Progenitor cell of endocrine pancreas (in vitro differentiated cells): ENCODE results near the gene DDX41. TPM values are rescaled to one million over a fixed set of nuclear protein-coding genes. Genes with fewer than 3 reads are reported as not detected.

Experiments
- DNase-seq: peaks from one replicate; pipeline ENCODE4 v3.0.0; 2021; ENCODE audit warnings: low spot score; ENCODE audit not compliant: unreplicated experiment
- H3K27ac Mint-ChIP-seq: 2 replicates; pipeline ENCODE4 v1.8.0; 2021; ENCODE audit warnings: mild to moderate bottlenecking, moderate library complexity, mixed read lengths
- H3K27me3 Mint-ChIP-seq: 2 replicates; pipeline ENCODE4 v1.8.0; 2021; ENCODE audit warnings: mixed read lengths
- H3K36me3 Mint-ChIP-seq: 2 replicates; pipeline ENCODE4 v1.8.0; 2022; ENCODE audit warnings: mixed read lengths; ENCODE audit not compliant: insufficient read depth
- H3K4me1 Mint-ChIP-seq: 2 replicates; pipeline ENCODE4 v1.8.0; 2021; ENCODE audit warnings: low read depth, mixed read lengths
- H3K4me3 Mint-ChIP-seq: 2 replicates; pipeline ENCODE4 v1.8.0; 2021; ENCODE audit warnings: low read depth, mild to moderate bottlenecking, moderate library complexity, mixed read lengths
- H3K9me3 Mint-ChIP-seq: 2 replicates; pipeline ENCODE4 v1.8.0; 2021; ENCODE audit warnings: low read depth, mixed read lengths
- total RNA-seq: library from RNA; stranded (reverse); gene quantifications from 2 replicates; pipeline ENCODE4 v1.2.1, GENCODE V29; 2021
- TF ChIP-seq, protein P1 (sequence below): fragments of 200-600 bp; sonication (generic); IDR thresholded peaks from one replicate; pipeline ENCODE4 v1.5.0; 2021; ENCODE audit warnings: antibody characterized with exemption, mild to moderate bottlenecking; ENCODE audit not compliant: unreplicated experiment

DDX41 gene
- total RNA-seq, 1 donor from 2014 or later: 93.1 TPM

DNA sequence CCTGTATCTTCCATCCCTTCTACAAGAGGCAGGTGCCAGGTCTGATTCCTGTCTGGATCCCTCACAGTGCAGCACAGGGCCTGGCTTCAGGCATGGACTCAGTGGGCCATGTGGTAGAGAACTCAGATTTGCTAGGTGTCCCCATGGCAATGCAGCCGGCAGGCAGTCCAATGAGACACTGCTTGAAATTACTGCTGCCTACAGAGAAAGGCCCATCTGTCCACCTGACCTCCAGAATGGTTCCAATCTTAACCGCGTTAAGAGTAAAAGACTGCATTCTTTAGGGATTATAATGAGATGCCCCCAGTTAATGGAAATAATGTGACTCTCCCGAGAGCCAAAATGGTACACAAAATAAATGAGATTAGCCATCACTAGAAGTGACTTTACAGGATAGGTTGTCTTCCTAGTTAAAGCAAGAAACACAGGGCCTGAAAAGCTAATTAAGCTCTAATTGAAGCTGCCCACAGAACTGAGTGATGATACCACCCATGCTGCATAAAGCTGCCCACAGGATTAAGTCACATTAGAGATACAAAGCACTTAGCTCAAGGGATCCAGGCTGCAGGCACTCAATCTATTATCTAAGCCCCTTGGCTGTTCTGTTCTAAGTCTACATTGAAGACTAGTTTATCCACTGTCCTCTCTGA, 26.2 kb upstream of the DDX41 start:
- no peak for DNase-seq
- Mint-ChIP-seq H3K4me1 (peaks cover 14% of the 10 kb centered on the region), H3K27ac (peak overlapping the region; percentile 26), H3K4me3 (no peak overlapping the region), H3K27me3 (no peaks in the 10 kb centered on the region), H3K9me3 (no peaks in the 10 kb centered on the region), H3K36me3 (peaks cover 7% of the 10 kb centered on the region)
- TF ChIP-seq, protein P1, sequence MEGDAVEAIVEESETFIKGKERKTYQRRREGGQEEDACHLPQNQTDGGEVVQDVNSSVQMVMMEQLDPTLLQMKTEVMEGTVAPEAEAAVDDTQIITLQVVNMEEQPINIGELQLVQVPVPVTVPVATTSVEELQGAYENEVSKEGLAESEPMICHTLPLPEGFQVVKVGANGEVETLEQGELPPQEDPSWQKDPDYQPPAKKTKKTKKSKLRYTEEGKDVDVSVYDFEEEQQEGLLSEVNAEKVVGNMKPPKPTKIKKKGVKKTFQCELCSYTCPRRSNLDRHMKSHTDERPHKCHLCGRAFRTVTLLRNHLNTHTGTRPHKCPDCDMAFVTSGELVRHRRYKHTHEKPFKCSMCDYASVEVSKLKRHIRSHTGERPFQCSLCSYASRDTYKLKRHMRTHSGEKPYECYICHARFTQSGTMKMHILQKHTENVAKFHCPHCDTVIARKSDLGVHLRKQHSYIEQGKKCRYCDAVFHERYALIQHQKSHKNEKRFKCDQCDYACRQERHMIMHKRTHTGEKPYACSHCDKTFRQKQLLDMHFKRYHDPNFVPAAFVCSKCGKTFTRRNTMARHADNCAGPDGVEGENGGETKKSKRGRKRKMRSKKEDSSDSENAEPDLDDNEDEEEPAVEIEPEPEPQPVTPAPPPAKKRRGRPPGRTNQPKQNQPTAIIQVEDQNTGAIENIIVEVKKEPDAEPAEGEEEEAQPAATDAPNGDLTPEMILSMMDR: no peak

DNA sequence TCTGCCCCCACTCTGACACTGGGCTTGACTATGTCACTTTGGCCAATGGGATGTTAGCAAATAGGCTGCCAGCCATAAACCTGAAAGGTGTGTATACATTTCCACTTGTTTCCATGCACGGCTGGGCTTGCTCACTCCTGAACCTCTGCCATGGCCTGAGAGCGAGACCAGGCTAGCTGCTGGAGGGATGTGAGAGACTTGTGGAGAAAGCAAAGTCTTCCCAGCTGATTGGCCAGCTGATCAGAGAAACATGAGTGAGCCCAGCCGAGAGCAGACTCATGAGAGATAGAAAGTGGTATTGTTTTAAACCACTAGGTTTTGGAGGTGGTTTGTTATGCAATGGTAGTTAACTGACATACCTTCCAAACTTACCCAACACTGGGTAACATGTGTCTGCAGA, 23.7 kb upstream of the DDX41 start:
- H3K4me1 Mint-ChIP-seq: peaks cover 1% of the 10 kb centered on the region
- DNase-seq: no peak
- no peak overlapping the region for H3K27ac Mint-ChIP-seq
- TF ChIP-seq, protein P1: no peak
- no peaks in the 10 kb centered on the region for H3K27me3 Mint-ChIP-seq
- peaks cover 11% of the 10 kb centered on the region for H3K36me3 Mint-ChIP-seq
- H3K4me3 Mint-ChIP-seq: no peak overlapping the region
- H3K9me3 Mint-ChIP-seq: no peaks in the 10 kb centered on the region

DNA sequence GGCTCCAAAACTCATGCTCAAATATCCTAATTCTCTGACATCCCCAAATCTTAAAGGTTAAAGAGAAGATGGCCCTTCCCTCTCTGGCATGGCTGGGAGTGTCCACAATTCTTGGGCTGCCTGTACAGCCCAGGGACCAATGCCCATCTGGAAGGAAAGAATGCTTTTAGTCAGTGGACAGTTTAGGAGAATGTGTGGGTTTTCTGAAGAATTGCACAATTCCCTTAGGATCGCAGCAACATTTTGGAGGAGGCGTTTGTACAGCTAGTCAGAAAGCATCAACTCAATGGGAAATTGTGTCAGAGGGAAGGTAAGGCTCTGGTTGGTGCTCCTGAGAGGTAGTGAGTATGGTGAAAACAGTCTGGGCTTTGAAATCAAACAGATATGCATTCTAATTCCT, 22.6 kb upstream of the DDX41 start:
- TF ChIP-seq, protein P1: no peak
- no peak for DNase-seq
- no peak overlapping the region for H3K4me3 Mint-ChIP-seq
- peaks cover 1% of the 10 kb centered on the region for H3K4me1 Mint-ChIP-seq
- H3K27ac Mint-ChIP-seq: no peak overlapping the region
- H3K9me3 Mint-ChIP-seq: no peaks in the 10 kb centered on the region
- no peaks in the 10 kb centered on the region for H3K27me3 Mint-ChIP-seq
- peaks cover 11% of the 10 kb centered on the region for H3K36me3 Mint-ChIP-seq

DNA sequence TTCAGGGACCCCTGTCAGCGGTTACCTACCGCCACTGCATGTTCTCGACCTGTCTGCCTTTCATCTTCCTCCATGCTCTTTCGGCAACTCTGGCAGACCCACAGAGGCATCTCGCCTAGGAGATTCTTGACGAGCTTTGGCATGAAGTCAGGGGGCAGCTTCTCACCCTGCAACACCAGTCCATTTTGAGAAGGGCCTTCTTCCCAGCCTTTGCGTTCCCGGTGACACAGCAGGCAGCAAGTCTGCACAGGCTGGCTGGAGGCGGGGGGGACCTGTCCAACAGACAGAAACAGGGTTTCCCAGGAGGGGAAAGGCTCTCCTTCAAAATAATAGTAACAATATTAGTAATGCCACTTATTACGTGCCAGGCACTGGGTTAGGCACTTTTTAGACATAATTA, 22.1 kb upstream of the DDX41 start:
- peaks cover 1% of the 10 kb centered on the region for H3K4me1 Mint-ChIP-seq
- H3K9me3 Mint-ChIP-seq: no peaks in the 10 kb centered on the region
- no peak overlapping the region for H3K27ac Mint-ChIP-seq
- H3K4me3 Mint-ChIP-seq: no peak overlapping the region
- TF ChIP-seq, protein P1: no peak
- no peaks in the 10 kb centered on the region for H3K27me3 Mint-ChIP-seq
- H3K36me3 Mint-ChIP-seq: peaks cover 12% of the 10 kb centered on the region
- DNase-seq: no peak

DNA sequence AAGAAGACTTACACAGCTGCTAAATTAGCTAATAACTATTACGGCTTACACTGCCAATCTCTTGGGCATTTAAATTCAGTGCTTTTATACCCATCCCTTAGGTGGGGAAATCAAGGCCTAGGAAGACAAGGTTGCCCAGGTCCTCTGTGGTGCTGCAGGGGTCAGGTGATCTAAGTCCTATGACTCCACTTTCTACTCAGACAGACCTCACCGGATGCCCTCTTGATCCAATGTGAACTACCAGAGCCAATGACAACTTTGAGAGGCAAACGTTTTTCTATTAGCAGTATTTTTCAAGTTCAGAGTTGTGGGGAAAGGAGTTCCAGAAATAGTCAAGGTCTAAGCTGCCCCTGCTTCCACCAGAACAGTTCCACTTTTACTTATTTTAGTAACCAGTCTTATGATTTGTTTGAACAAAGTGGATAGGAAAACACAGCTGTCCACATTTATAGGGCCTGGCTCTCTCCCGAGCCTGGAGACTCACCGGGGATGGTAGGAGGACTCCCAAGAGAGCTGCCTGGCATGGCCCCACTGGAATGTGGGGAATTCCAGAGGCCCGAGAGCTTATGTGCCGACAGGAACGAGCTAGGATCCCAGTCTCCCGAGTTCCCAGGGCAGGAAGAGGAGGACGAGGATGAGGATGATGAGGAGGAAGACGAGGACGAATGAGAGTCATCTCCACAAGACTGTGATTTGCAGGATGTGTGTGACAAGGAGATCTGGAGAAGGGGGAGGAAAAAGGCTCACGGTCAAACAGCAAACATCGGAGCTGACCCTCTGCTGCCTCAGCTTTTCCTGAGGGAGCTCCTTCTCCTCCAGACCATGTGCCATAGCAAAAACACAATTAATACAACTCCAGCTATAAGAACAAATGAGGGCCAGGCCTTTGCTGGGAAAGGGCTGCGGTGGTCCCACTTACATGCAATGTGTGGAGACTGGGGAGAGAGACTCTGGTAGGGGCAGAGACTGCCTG, 20.9 kb upstream of the DDX41 start:
- Mint-ChIP-seq H3K4me3 (no peak overlapping the region), H3K9me3 (no peaks in the 10 kb centered on the region), H3K27ac (no peak overlapping the region), H3K27me3 (no peaks in the 10 kb centered on the region), H3K4me1 (peaks cover 1% of the 10 kb centered on the region), H3K36me3 (peaks cover 15% of the 10 kb centered on the region)
- no peak for DNase-seq
- TF ChIP-seq, protein P1: no peak
